K562 (cell line): Measurements from ENCODE around the gene TARS3.

Experiments
- CHCHD3 ChIP-seq: fragments of 250-450 bp; sonication (Bioruptor Pico); IDR thresholded peaks from 2 replicates; pipeline ENCODE4 v2.1.2; 2022; ENCODE audit warnings: mild to moderate bottlenecking
- CHD2 ChIP-seq: IDR thresholded peaks from 2 replicates; pipeline ENCODE4 v1.6.1; 2011; ENCODE audit warnings: low read depth, low read length
- CREB1 ChIP-seq, 2 experiments: sonication (generic) in 1 of 2; formaldehyde crosslinking in 1 of 2; IDR thresholded peaks; 2 replicates each; pipeline versions ENCODE4 v1.6.1 to v1.8.0; 2012 to 2022; ENCODE audit warnings: inconsistent platforms in 1 of 2, mild to moderate bottlenecking in 1 of 2, missing genetic modification reagents in 1 of 2, moderate library complexity in 1 of 2
- CTCF ChIP-seq, 3 experiments: IDR thresholded peaks in 2 of 3; conservative IDR thresholded peaks in 1 of 3; 2 replicates each; pipeline ENCODE4 v1.5.1; 2011 to 2012; ENCODE audit warnings: low read length in 3 of 3, mild to moderate bottlenecking in 3 of 3, control low read depth in 2 of 3, improper control_type of control experiment in 1 of 3, inconsistent platforms in 1 of 3, low read depth in 1 of 3, mixed read lengths in 1 of 3, moderate library complexity in 1 of 3; ENCODE audit not compliant: insufficient read depth in 2 of 3
- ETV6 ChIP-seq, 3 experiments: fragments of 150-350 bp in 1 of 3; sonication (generic) in 1 of 3; formaldehyde crosslinking in 1 of 3; IDR thresholded peaks; 2 replicates each; pipeline versions ENCODE4 v1.6.1 to v1.8.0; 2014 to 2022; ENCODE audit warnings: borderline replicate concordance in 2 of 3, low read depth in 2 of 3, antibody characterized with exemption in 1 of 3, low read length in 1 of 3, mild to moderate bottlenecking in 1 of 3, missing genetic modification reagents in 1 of 3
- KDM1A ChIP-seq, 2 experiments: fragments of 450-650 bp; IDR thresholded peaks; 2 replicates each; pipeline ENCODE4 v1.6.1; 2016; ENCODE audit warnings: mild to moderate bottlenecking in 2 of 2
- MYNN ChIP-seq, 2 experiments: sonication (generic); formaldehyde crosslinking in 1 of 2; IDR thresholded peaks; 2 replicates each; pipeline versions ENCODE4 v1.5.0 to v1.6.1; 2016 to 2020; ENCODE audit warnings: antibody characterized with exemption in 1 of 2, missing genetic modification reagents in 1 of 2
- NELFE ChIP-seq: IDR thresholded peaks from 2 replicates; pipeline ENCODE4 v1.6.1; 2011; ENCODE audit warnings: mild to moderate bottlenecking; ENCODE audit not compliant: insufficient read depth, insufficient read length
- NFE2L1 ChIP-seq: fragments of 450-650 bp; IDR thresholded peaks from 2 replicates; pipeline ENCODE4 v1.6.1; 2016; ENCODE audit warnings: missing genetic modification characterization, low read depth, mild to moderate bottlenecking, missing compliant biosample characterization, moderate library complexity, borderline replicate concordance
- PCBP2 ChIP-seq: fragments of 200-400 bp; formaldehyde crosslinking; IDR thresholded peaks from 2 replicates; pipeline ENCODE4 v1.6.1; 2018; ENCODE audit warnings: low read length, low read depth, mild to moderate bottlenecking, moderate library complexity; ENCODE audit not compliant: poor library complexity, severe bottlenecking
- POLR2G ChIP-seq: fragments of 200-400 bp; formaldehyde crosslinking; IDR thresholded peaks from 2 replicates; pipeline ENCODE4 v1.6.1; 2017; ENCODE audit warnings: low read depth, mild to moderate bottlenecking, antibody characterized with exemption, low read length, moderate library complexity
- SP2 ChIP-seq: IDR thresholded peaks from 2 replicates; pipeline ENCODE4 v1.6.1; 2011; ENCODE audit warnings: mild to moderate bottlenecking, low read depth, low read length, moderate library complexity; ENCODE audit not compliant: poor library complexity, severe bottlenecking; ENCODE audit errors: extremely low read depth
- U2AF1 ChIP-seq: fragments of 200-400 bp; formaldehyde crosslinking; optimal IDR thresholded peaks from 2 replicates; pipeline ENCODE3; 2017; ENCODE audit warnings: mild to moderate bottlenecking, low read depth, low read length, moderate library complexity

GRCh38 chr15:101772921-101773320 is 48.6 kb upstream of the TARS3 start:
- no peak for TF ChIP-seq PCBP2
- no peak for TF ChIP-seq NELFE
- no peak for TF ChIP-seq KDM1A (IDR thresholded peaks at IDR 0.05)
- TF ChIP-seq MYNN (IDR thresholded peaks at IDR 0.05): no peak
- no peak for TF ChIP-seq MYNN (CRISPR knock-in tag; IDR thresholded peaks at IDR 0.05)
- no peak for TF ChIP-seq SP2
- TF ChIP-seq CHCHD3 (CRISPR knock-in tag): no peak
- no peak for TF ChIP-seq ETV6 (IDR thresholded peaks at IDR 0.05; ENCODE audit: borderline replicate concordance in 1 of 2, low read depth in 2 of 2, low read length in 1 of 2)
- no peak for TF ChIP-seq ETV6 (CRISPR knock-in tag; IDR thresholded peaks at IDR 0.05; ENCODE audit: borderline replicate concordance)
- no peak for TF ChIP-seq CHD2
- TF ChIP-seq CREB1 (IDR thresholded peaks at IDR 0.05): no peak
- TF ChIP-seq CREB1 (CRISPR knock-in tag; IDR thresholded peaks at IDR 0.05): no peak
- no peak for TF ChIP-seq CTCF (IDR thresholded peaks at IDR 0.05 in 2 of 3, conservative IDR thresholded peaks at IDR 0.05 in 1 of 3; ENCODE audit: insufficient read depth in 2 of 3, low read depth in 1 of 3, low read length in 3 of 3)
- no peak for TF ChIP-seq U2AF1
- TF ChIP-seq NFE2L1 (tag): no peak
- TF ChIP-seq POLR2G: no peak
